ENCODE measurements around the gene HBE1.
"Not testable (repeated sequence)": the region's sequence is repeated elsewhere in the genome, so short reads cannot be mapped to it uniquely, and the experiment has no call there.

The HBE1 gene

DNA sequence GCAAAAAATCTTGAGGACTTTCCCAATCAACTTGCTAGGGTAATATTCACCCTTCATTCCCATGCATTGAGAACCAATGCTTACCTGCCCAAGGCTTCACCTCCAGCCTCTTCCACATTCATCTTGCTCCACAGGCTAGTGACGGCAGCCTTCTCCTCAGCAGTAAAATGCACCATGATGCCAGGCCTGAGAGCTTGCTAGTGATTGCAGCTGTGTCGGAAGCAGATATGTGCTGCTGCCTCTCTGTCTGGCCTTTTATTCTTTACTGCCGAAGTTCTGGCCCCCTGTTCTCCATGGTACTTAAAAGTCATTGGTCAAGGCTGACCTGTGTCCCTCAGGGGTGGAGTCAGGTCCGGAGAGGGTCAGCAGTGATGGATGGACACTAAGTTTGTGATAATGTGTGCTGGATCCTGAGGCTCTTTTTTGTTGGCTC is at the start of gene HBE1:
Gene HBE1 (minus strand): TSS at position 231 of the 433 bp plus-strand sequence. CDS start 55 bp downstream, at position 176.
- ChIA-PET POLR2A (no interaction called here), CTCF (no interaction called here)
- no peak within 1 kb of the TSS for H3K4me3 ChIP-seq (ENCODE audit: low read depth, low read length)
- TF ChIP-seq, protein P1, sequence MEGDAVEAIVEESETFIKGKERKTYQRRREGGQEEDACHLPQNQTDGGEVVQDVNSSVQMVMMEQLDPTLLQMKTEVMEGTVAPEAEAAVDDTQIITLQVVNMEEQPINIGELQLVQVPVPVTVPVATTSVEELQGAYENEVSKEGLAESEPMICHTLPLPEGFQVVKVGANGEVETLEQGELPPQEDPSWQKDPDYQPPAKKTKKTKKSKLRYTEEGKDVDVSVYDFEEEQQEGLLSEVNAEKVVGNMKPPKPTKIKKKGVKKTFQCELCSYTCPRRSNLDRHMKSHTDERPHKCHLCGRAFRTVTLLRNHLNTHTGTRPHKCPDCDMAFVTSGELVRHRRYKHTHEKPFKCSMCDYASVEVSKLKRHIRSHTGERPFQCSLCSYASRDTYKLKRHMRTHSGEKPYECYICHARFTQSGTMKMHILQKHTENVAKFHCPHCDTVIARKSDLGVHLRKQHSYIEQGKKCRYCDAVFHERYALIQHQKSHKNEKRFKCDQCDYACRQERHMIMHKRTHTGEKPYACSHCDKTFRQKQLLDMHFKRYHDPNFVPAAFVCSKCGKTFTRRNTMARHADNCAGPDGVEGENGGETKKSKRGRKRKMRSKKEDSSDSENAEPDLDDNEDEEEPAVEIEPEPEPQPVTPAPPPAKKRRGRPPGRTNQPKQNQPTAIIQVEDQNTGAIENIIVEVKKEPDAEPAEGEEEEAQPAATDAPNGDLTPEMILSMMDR (IDR thresholded peaks at IDR 0.05; ENCODE audit: insufficient read depth, low read length, missing control alignments), result no peak
- no peak for DNase-seq (ENCODE audit: low read depth, low spot score)

DNA sequence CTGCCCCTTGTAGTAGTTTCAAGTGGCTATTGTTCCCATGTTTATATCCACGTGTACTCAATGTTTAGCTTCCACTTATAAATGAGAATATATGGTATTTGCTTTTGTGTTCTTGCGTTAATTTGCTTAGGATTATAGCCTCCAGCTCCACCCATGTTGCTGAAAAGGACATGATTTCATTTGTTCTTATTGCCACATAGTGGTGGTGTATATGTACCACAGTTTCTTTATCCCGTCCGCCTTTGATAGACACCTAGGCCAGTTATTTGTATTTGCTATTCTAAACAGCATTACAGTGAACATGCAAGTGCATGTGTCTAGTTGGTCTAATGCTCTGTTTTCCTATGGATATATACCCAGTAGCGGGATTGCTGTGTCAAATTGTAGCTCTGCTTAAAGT is 47.5 kb upstream of the HBE1 start:
- ChIA-PET CTCF (no interaction called here), POLR2A (no interaction called here)
- TF ChIP-seq, protein P1 (IDR thresholded peaks at IDR 0.05; ENCODE audit: insufficient read depth, low read length, missing control alignments), result no peak
- no peak for DNase-seq (ENCODE audit: low read depth, low spot score)
- H3K4me3 ChIP-seq (ENCODE audit: low read depth, low read length), result no peak overlapping the region

DNA sequence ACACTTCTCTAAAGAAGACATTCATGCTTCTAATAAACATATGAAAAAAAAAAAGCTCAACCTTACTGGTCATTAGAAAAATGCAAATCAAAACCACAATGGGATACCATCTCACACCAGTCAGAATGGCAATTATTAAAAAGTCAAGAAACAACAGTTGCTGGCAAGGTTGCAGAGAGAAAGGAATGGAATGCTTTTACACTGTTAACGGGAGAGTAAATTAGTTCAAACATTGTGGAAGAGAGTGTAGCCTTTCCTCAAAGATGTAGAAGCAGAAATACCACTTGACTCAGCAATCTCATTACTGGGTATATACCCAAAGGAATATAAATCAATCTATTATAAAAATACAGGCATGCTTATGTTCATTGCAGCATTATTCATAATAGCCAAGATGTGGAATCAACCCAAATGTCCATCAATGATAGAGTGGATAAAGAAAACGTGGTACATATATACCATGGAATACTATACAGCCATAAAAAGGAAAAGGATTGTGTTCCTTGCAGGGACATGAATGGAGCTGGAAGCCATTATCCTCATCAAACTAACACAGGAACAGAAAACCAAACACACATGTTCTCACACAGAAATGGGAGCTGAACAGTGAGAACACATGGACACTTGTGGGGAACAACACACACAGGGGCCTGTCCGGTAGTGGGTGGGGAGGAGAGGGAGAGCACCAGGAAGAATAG is 43.7 kb upstream of the HBE1 start:
- DNase-seq (ENCODE audit: low read depth, low spot score); H3K4me3 ChIP-seq (ENCODE audit: low read depth, low read length); POLR2A ChIA-PET: not testable (repeated sequence)
- CTCF ChIA-PET, result interaction anchor here (0.7 kb wide), 1 partner anchor 9 kb away, joined by 3 read pairs; no protein-coding TSS in a partner anchor

DNA sequence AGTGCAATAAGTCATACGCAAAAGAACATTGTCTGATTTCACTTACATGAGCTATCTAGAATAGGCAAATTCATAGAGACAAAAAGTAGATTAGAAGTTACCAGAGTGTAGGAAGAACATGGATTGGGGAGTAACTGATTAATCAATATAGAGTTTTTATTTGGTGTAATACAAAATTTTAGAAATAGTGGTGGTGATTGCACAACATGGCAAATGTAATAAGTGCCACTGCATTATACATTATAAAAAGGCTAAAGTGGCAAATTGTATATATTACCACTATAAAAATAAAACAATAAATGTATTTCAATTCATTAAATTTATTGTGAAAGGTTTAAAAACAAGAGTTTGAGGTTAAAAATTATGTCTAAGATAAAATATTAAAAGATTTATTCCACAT is 40.7 kb upstream of the HBE1 start:
- CTCF ChIA-PET, result no interaction called here
- POLR2A ChIA-PET, result no interaction called here
- TF ChIP-seq, protein P1 (IDR thresholded peaks at IDR 0.05; ENCODE audit: insufficient read depth, low read length, missing control alignments), result no peak
- no peak overlapping the region for H3K4me3 ChIP-seq (ENCODE audit: low read depth, low read length)
- DNase-seq (ENCODE audit: low read depth, low spot score), result no peak

DNA sequence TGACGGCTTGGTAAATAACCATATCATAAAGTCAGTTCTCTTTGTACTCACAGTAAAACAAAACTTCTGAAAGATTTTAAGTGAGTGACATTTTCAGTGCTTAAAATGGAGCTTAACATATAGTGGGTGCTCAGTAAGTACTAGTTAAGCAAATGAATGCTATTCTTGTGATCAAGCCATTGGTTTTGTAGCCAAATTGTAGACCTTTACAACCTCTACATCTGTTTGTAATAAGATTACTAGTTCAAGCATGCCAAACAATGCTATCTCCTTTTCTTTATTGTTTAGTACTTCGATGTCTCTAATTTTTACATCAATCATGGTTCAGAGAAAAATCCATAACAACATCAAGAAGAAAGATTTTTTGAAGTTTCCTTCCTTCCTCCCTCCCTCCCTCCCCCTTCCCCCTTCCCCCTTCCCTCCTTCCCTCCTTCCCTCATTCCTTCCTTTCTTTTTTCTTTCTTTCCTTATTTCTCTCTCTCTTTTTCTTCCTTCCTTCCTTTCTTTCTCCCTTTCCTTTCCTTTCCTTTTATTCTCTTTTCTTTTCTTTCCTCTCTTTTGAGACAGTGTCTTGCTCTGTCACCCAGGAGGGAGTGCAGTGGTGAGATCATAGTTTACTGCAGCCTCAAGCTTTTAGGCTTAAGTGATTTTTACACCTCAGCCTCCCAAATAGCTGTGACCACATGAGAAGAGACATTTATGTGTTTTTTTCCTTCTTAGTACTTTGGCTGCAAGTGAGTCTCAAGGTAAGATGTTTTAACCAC is 37.7 kb upstream of the HBE1 start:
- ChIA-PET CTCF (interaction anchor here (2.0 kb wide), 1 partner anchor 17 kb away, joined by 5 read pairs; no protein-coding TSS in a partner anchor), POLR2A (no interaction called here)
- H3K4me3 ChIP-seq (ENCODE audit: low read depth, low read length), result no peak overlapping the region
- no peak for DNase-seq (ENCODE audit: low read depth, low spot score)
- TF ChIP-seq, protein P1 (IDR thresholded peaks at IDR 0.05; ENCODE audit: insufficient read depth, low read length, missing control alignments), result no peak

DNA sequence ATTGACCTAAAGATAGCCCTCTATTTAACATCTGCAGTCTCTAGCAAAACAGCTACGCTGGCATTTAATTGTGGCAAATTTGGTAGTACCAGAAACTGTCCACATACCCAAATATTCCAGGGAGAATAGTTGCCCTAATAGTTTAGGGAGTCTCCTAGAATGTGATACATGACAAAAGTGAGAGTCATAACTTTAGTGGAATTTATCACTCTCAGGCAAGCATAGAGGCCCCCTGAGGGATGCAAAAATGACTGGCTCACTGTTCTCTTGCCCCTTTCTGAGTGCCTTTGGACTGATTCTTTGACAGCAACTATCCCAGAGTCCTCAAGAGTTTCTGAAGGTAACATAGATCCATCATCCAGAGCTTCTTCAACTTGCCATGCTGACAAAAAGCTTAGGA is 34.3 kb upstream of the HBE1 start:
- ChIA-PET POLR2A (no interaction called here), CTCF (interaction anchor here (0.7 to 1.2 kb wide), 3 partner anchors 11 to 22 kb away, joined by 3 to 5 read pairs (median 3); no protein-coding TSS in a partner anchor)
- no peak for DNase-seq (ENCODE audit: low read depth, low spot score)
- TF ChIP-seq, protein P1 (IDR thresholded peaks at IDR 0.05; ENCODE audit: insufficient read depth, low read length, missing control alignments), result no peak
- no peak overlapping the region for H3K4me3 ChIP-seq (ENCODE audit: low read depth, low read length)
